Measurements from ENCODE around the gene CARS1. TPM values are rescaled to one million over a fixed set of nuclear protein-coding genes. Genes with fewer than 3 reads are reported as not detected.

CARS1 gene
- total and polyA plus RNA-seq, 2 of the 8 experiments (the other 6 are each of a cell fraction or from before 2014, with no cell fraction given), result 44.1 to 100 TPM

- Histone ChIP-seq H3K4ac (replicated peaks; ENCODE audit: insufficient read length, low read depth, low read length) (no peak overlapping the region), H2BK20ac (ENCODE audit: low read length) (no peak overlapping the region), H3K4me1 (replicated peaks in 1 of 4; ENCODE audit: control insufficient read depth in 3 of 4, insufficient read depth in 4 of 4, low read length in 3 of 4) (peaks cover 0 to 7% (median under 1%) of the 10 kb centered on the region in 4 experiments; a peak in 6 of 7 replicates), H2BK12ac (ENCODE audit: low read depth, low read length) (no peak overlapping the region), H3K23ac (ENCODE audit: insufficient read length) (no peak overlapping the region), H3K27me3 (replicated peaks in 1 of 4; ENCODE audit: control insufficient read depth in 3 of 4, extremely low read depth in 1 of 4, insufficient read depth in 3 of 4, low read length in 3 of 4) (no peaks in the 10 kb centered on the region), H2AFZ (ENCODE audit: low read length) (no peak overlapping the region), H2AK5ac (ENCODE audit: low read depth, low read length) (no peak overlapping the region), H3K4me3 (ENCODE audit: extremely low read depth in 1 of 4, insufficient read depth in 2 of 4, low read depth in 3 of 4, low read length in 4 of 4) (no peak overlapping the region), H3K23me2 (ENCODE audit: low read depth, low read length) (peaks cover 11% of the 10 kb centered on the region), H2BK15ac (ENCODE audit: low read length) (no peak overlapping the region), H4K8ac (ENCODE audit: extremely low read depth, insufficient read depth, low read length) (no peak overlapping the region), H2BK120ac (replicated peaks; ENCODE audit: low read depth, low read length) (no peak overlapping the region), H3K4me2 (ENCODE audit: insufficient read depth in 1 of 2, low read depth in 2 of 2, low read length in 2 of 2) (no peak overlapping the region), H3K18ac (ENCODE audit: extremely low read depth, low read length) (no peak overlapping the region), H4K91ac (replicated peaks; ENCODE audit: insufficient read length, low read length) (no peak overlapping the region), H3K36me3 (ENCODE audit: control insufficient read depth in 2 of 4, insufficient read depth in 4 of 4, low read length in 3 of 4) (peaks cover 0 to 5% (median 2%) of the 10 kb centered on the region in 4 experiments; a peak in 5 of 8 replicates), H3K9ac (replicated peaks in 1 of 4; ENCODE audit: extremely low read depth in 1 of 4, low read depth in 3 of 4, low read length in 3 of 4) (no peak overlapping the region), H3K14ac (ENCODE audit: insufficient read length) (no peak overlapping the region), H3K27ac (ENCODE audit: low read depth, low read length) (no peak overlapping the region), H4K5ac (ENCODE audit: insufficient read length, low read depth, low read length) (no peak overlapping the region), H3K9me3 (ENCODE audit: insufficient read depth in 2 of 2, low read depth in 1 of 2, low read length in 1 of 2) (no peaks in the 10 kb centered on the region), H3K79me2 (ENCODE audit: control insufficient read depth in 1 of 2, insufficient read depth in 2 of 2, low read length in 2 of 2) (peaks cover 15 to 16% of the 10 kb centered on the region in 2 experiments), H2BK5ac (ENCODE audit: low read depth, low read length) (no peak overlapping the region), H3K79me1 (ENCODE audit: low read depth, low read length) (no peaks in the 10 kb centered on the region), H4K20me1 (replicated peaks in 1 of 2; ENCODE audit: control insufficient read depth in 1 of 2, insufficient read depth in 2 of 2, low read length in 2 of 2) (peaks cover 0 to 3% of the 10 kb centered on the region in 2 experiments), H3K56ac (replicated peaks; ENCODE audit: insufficient read length, low read depth, low read length) (no peak overlapping the region)
- TF ChIP-seq EGR1 (IDR thresholded peaks at IDR 0.05; ENCODE audit: borderline replicate concordance, low read depth, low read length) (no peak), CEBPB (IDR thresholded peaks at IDR 0.05; ENCODE audit: low read depth, low read length) (no peak), E2F6 (IDR thresholded peaks at IDR 0.05) (no peak), USF2 (IDR thresholded peaks at IDR 0.05; ENCODE audit: low read length) (no peak), JUN (IDR thresholded peaks at IDR 0.05; ENCODE audit: low read depth, low read length) (no peak), CTCF (IDR thresholded peaks at IDR 0.05; ENCODE audit: control extremely low read depth in 1 of 3, insufficient read depth in 1 of 3, low read depth in 1 of 3, low read length in 3 of 3) (peak in 1 of 3 experiments; percentile 4; a peak in 2 of 4 replicates), TEAD4 (IDR thresholded peaks at IDR 0.05; ENCODE audit: low read depth, low read length) (no peak), RXRA (IDR thresholded peaks at IDR 0.05; ENCODE audit: insufficient read depth, low read depth, low read length) (no peak)
- DNase-seq (ENCODE audit: low read depth in 1 of 2, low spot score in 2 of 2) (no peak), FAIRE-seq (no peak)
- whole genome bisulfite sequencing, 2 experiments (ENCODE audit: extremely low coverage in 1 of 2, insufficient coverage in 1 of 2, insufficient read length in 1 of 2, insufficient replicate concordance in 2 of 2, low coverage in 1 of 2, low lambda C conversion rate in 2 of 2, missing lambda C conversion rate in 1 of 2), result 89% methylated on average over 13 of the region's 13 CpGs; no CpG with 5 or more reads in 1 of the 2 experiments
- ChIA-PET POLR2A (ENCODE audit: partially characterized antibody) (interaction anchor here (1.0 to 4.0 kb wide), 8 partner anchors 9 to 63 kb away, joined by 3 to 28 read pairs (median 6); partner anchors contain the start of gene CARS1), CTCF (ENCODE audit: partially characterized antibody) (interaction anchor here (0.9 to 2.3 kb wide), 13 partner anchors 8 to 93 kb away, joined by 3 to 9 read pairs (median 3); no protein-coding TSS in a partner anchor)
Observed at GRCh38 chr11:2995031-2995561, 62.1 kb downstream of the CARS1 start.
